ENCODE measurements around the gene ATP1A1. TPM values are rescaled to one million over a fixed set of nuclear protein-coding genes. Genes with fewer than 3 reads are reported as not detected.

Gene ATP1A1
- total and polyA plus RNA-seq, 2 donors (not counting 3 experiments of a cell fraction or from before 2014, with no cell fraction given) = 263 to 325 TPM

- CTCF ChIA-PET = interaction anchor here (2.4 to 4.5 kb wide), 2 partner anchors 95 to 250 kb away, joined by 9 to 26 read pairs; no protein-coding TSS in a partner anchor
- Histone ChIP-seq H3K4me2 (ENCODE audit: insufficient read depth, low read length) (no peak overlapping the region), H3K9me3 (replicated peaks; ENCODE audit: control insufficient read depth, insufficient read depth, low read length) (no peaks in the 10 kb centered on the region), H3K4me1 (ENCODE audit: control insufficient read depth, extremely low read depth, insufficient read depth, low read length) (no peaks in the 10 kb centered on the region), H4K20me1 (replicated peaks; ENCODE audit: control insufficient read depth, extremely low read depth, insufficient read depth, low read length) (no peaks in the 10 kb centered on the region), H2AFZ (ENCODE audit: low read depth, low read length) (no peak overlapping the region), H3K79me2 (ENCODE audit: control insufficient read depth, insufficient read depth, low read length) (peaks cover 1% of the 10 kb centered on the region), H3K36me3 (ENCODE audit: control insufficient read depth in 2 of 2, extremely low read depth in 1 of 2, insufficient read depth in 2 of 2, low read length in 2 of 2) (peaks cover 52 to 56% of the 10 kb centered on the region in 2 experiments), H3K9me1 (replicated peaks; ENCODE audit: control insufficient read depth, extremely low read depth, insufficient read depth, low read length) (no peaks in the 10 kb centered on the region), H3K9ac (replicated peaks; ENCODE audit: extremely low read depth, insufficient read depth, low read length) (no peak overlapping the region), H3K27ac (ENCODE audit: insufficient read depth, low read depth, low read length) (no peak overlapping the region), H3K27me3 (ENCODE audit: control insufficient read depth in 2 of 2, insufficient read depth in 2 of 2, low read length in 2 of 2) (no peaks in the 10 kb centered on the region), H3K4me3 (replicated peaks in 1 of 3; ENCODE audit: insufficient read depth in 1 of 3, low read depth in 1 of 3, low read length in 3 of 3) (no peak overlapping the region)
- BruUV-seq (replicated peaks) = no TSS peak
- FAIRE-seq (no peak), DNase-seq (ENCODE audit: low read depth, low spot score) (no peak)
- TF ChIP-seq POLR2AphosphoS5 (IDR thresholded peaks at IDR 0.05; ENCODE audit: insufficient read depth, low read depth, low read length) (no peak), MYC (IDR thresholded peaks at IDR 0.05; ENCODE audit: low read depth, low read length) (no peak), GATA2 (IDR thresholded peaks at IDR 0.05; ENCODE audit: insufficient read depth, insufficient read length, low read depth, low read length) (no peak), JUN (IDR thresholded peaks at IDR 0.05; ENCODE audit: borderline replicate concordance, insufficient read depth, insufficient read length, low read depth) (no peak), EZH2 (IDR thresholded peaks at IDR 0.05; ENCODE audit: borderline replicate concordance, low read depth, low read length, severe bottlenecking) (no peak), CTCF (IDR thresholded peaks at IDR 0.05; ENCODE audit: extremely low read depth in 1 of 2, insufficient read depth in 1 of 2, low read depth in 1 of 2, low read length in 2 of 2) (no peak)
- intact Hi-C loops (cut with micrococcal nuclease) (no loop called here), dilution Hi-C loops (cut with MboI; ENCODE audit: extremely low pct_ligation_motif_present, low sequenced_read_pairs) (loop anchor here (25.0 kb wide), 1 partner anchor 98 kb away; no protein-coding TSS in a partner anchor)
- POLR2A ChIA-PET = interaction anchor here (0.6 kb wide), 1 partner anchor 29 kb away, joined by 3 read pairs; no protein-coding TSS in a partner anchor
Observed at GRCh38 chr1:116389686-116390085, 16.6 kb downstream of the ATP1A1 start.
